SU-DHL-6 (cell line): ENCODE data around the gene RANGAP1.

Experiments
- H2AFZ ChIP-seq: fragments of 200-600 bp; sonication (generic); 2 replicates; pipeline ENCODE4 v1.6.1; 2014; ENCODE audit warnings: low read depth, mild to moderate bottlenecking, moderate library complexity, mixed read lengths, antibody characterized with exemption, low read length; ENCODE audit not compliant: severe bottlenecking
- H3F3A ChIP-seq: fragments of 200-600 bp; shearing (Covaris generic); 2 replicates; pipeline ENCODE4 v1.6.0; 2016; ENCODE audit warnings: antibody characterized with exemption, mild to moderate bottlenecking; ENCODE audit not compliant: insufficient read depth
- H3K27ac ChIP-seq: fragments of 200-600 bp; sonication (generic); 2 replicates; pipeline ENCODE4 v1.5.1; 2016; ENCODE audit warnings: low read depth, mild to moderate bottlenecking, low read length, moderate library complexity, mixed read lengths
- H3K27me3 ChIP-seq: fragments of 200-600 bp; sonication (generic), shearing (Covaris generic); 2 replicates; pipeline ENCODE4 v1.6.0; 2014; ENCODE audit warnings: mild to moderate bottlenecking, low read length
- H3K36me3 ChIP-seq: fragments of 200-600 bp; sonication (generic); 2 replicates; pipeline ENCODE4 v1.6.1; 2014; ENCODE audit warnings: mild to moderate bottlenecking, low read length, mixed read lengths
- H3K4me2 ChIP-seq: fragments of 300-600, 200-600 bp; shearing (Covaris generic), sonication (generic); 2 replicates; pipeline ENCODE4 v1.6.0; 2014; ENCODE audit warnings: low read length, low read depth, mild to moderate bottlenecking; ENCODE audit not compliant: poor library complexity, severe bottlenecking
- H3K4me3 ChIP-seq: fragments of 200-600 bp; sonication (generic); 2 replicates; pipeline ENCODE4 v1.5.1; 2014; ENCODE audit warnings: antibody characterized with exemption, low read length, mild to moderate bottlenecking, mixed read lengths; ENCODE audit not compliant: insufficient read depth, poor library complexity, severe bottlenecking
- H3K79me2 ChIP-seq: fragments of 200-600 bp; sonication (generic); 2 replicates; pipeline ENCODE4 v1.6.1; 2014; ENCODE audit warnings: mild to moderate bottlenecking, low read length, moderate library complexity; ENCODE audit not compliant: insufficient read depth
- H3K9ac ChIP-seq: fragments of 200-600 bp; sonication (generic); 2 replicates; pipeline ENCODE4 v1.7.0; 2014; ENCODE audit warnings: mild to moderate bottlenecking, low read length
- H3K9me2 ChIP-seq: fragments of 200-600 bp; sonication (generic); replicated peaks from 2 replicates; pipeline ENCODE4 v1.6.1; 2014; ENCODE audit warnings: low read length; ENCODE audit not compliant: insufficient read depth
- H3K9me3 ChIP-seq: fragments of 200-600 bp; sonication (generic); 2 replicates; pipeline ENCODE4 v1.6.1; 2014; ENCODE audit warnings: low read length, mixed read lengths; ENCODE audit not compliant: insufficient read depth
- H4K20me1 ChIP-seq: fragments of 200-600 bp; sonication (generic); 2 replicates; pipeline ENCODE4 v1.6.1; 2014; ENCODE audit warnings: low read depth, mild to moderate bottlenecking, antibody characterized with exemption, low read length, moderate library complexity, mixed read lengths
- CTCF ChIP-seq: fragments of 200-600 bp; sonication (generic); IDR thresholded peaks from one replicate; pipeline ENCODE4 v1.5.1; 2017; ENCODE audit warnings: antibody characterized with exemption, mild to moderate bottlenecking, low read length, moderate library complexity; ENCODE audit not compliant: insufficient read depth, poor library complexity, severe bottlenecking
- EZH2phosphoT487 ChIP-seq: fragments of 200-600 bp; sonication (generic), shearing (Covaris generic); conservative IDR thresholded peaks from 2 replicates; pipeline ENCODE4 v1.6.1; 2018; ENCODE audit warnings: mild to moderate bottlenecking, antibody characterized with exemption, low read length, moderate library complexity, mixed read lengths

Gene RANGAP1

DNA sequence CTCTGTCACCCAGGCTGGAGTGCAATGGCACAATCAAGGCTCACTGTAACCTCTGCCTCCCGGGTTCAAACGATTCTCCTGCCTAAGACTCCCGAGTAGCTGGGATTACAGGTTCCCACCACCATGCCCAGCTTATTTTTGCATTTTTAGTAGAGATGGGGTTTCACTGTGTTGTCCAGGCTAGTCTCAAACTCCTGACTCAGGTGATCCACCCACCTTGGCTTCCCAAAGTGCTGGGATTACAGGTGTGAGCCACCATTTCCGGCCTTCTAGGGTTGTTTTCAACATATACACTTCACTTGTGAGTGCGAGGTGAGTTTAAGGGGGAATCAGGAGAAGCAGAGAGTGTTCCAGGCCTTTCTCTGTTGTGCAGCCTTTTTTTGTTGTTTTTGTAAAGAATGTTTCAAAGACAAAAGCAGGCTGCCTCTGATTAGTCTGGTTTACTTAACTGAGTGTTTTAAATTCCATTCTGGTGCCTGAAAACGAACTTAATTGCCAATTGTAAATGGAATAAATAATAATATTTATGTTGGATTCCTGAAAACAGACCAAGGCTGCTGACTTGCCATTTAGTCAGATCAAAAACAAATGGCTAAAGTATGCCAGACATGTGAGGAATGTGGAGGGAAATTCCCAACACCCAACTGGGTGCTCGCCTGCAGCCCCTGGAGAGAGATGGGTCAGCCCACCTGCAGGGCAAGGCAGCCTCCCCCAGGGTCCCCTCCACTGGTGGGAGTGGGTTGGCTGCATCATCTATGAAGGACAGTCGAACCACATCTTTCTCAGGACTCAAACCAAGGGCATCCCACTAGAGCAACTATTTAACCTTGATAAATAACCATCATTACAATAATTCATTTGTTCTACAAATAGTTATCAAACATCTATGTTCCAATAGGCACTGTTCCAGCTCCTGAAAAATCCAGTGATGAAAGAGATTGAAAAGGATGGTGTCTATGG lies 4.6 kb upstream of the RANGAP1 start:
- Histone ChIP-seq H3K9me3 (no peaks in the 10 kb centered on the region), H3K79me2 (peaks cover 4% of the 10 kb centered on the region), H3K27ac (no peak overlapping the region), H2AFZ (no peak overlapping the region), H3K27me3 (no peaks in the 10 kb centered on the region), H3K9ac (no peak overlapping the region), H3K9me2 (no peaks in the 10 kb centered on the region), H4K20me1 (no peaks in the 10 kb centered on the region), H3K4me2 (no peak overlapping the region), H3K4me3 (no peak overlapping the region), H3K36me3 (no peaks in the 10 kb centered on the region), H3F3A (0 out of 2 replicates have a peak, but pooled peaks cover 4% of the 10 kb centered on the region)
- TF ChIP-seq CTCF (no peak), EZH2phosphoT487 (no peak)

DNA sequence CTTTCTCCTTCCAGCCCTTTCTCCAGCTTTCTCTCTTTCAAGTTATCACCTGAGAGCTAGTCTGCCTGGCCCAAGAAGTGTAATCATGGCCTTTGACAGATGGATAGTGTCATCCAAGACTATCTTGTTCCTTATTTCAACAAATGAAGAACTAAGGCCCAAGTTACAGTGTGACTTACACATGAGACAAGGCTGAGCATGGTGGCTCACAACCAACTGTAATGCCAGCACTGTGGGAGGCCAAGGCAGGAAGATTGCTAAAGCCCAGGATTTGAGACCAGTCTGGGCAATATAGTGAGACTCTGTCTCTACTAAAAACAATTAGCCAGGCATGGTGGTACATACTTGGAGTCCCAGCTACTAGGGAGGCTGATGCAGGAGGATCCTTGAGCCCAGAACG lies 3.7 kb upstream of the RANGAP1 start:
- Histone ChIP-seq H3K9me2 (no peaks in the 10 kb centered on the region), H3K4me2 (no peak overlapping the region), H3K27ac (no peak overlapping the region), H3K4me3 (no peak overlapping the region), H4K20me1 (no peaks in the 10 kb centered on the region), H3K36me3 (no peaks in the 10 kb centered on the region), H2AFZ (no peak overlapping the region), H3K79me2 (peaks cover 13% of the 10 kb centered on the region), H3K9ac (no peak overlapping the region), H3K9me3 (no peaks in the 10 kb centered on the region), H3K27me3 (no peaks in the 10 kb centered on the region), H3F3A (0 out of 2 replicates have a peak, but pooled peaks cover 4% of the 10 kb centered on the region)
- TF ChIP-seq EZH2phosphoT487: no peak
- TF ChIP-seq CTCF: no peak

DNA sequence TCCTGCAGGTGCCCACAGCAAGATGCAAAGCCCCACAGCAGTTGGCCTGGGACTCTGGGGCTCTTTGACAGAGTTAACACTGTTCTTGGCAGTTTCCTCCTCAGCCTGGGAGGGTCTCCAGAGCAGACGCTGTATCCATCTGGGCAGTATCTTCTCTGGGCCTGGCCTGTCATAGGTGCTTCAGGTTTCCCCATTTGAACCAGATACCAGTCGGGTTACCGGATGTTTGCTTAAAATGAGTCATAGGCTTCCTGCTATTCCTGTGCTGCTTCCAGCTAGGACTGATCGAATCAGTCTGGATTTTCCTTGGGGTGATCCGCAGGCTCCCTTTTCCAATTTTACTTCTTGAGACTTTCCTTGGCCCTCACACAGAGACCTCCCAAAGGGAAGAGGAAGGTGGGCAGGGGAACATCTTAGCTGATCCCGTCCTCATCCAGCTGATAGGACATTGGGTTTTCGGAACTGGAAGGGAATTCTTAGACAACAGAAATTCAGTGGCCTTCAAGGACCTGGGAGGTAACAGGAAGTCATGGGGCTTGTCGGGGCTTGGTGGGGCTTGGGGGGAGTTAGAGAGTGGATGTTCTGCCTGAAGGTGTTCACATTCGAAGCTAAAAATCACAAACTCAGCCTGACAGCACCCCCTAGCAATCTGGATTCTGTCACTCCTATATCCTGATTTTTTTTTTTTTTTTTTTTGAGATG lies 2.4 kb upstream of the RANGAP1 start:
- H3K27ac ChIP-seq: no peak overlapping the region
- no peak overlapping the region for H3K4me2 ChIP-seq
- 0 out of 2 replicates have a peak, but pooled peaks cover 4% of the 10 kb centered on the region for H3F3A ChIP-seq
- no peaks in the 10 kb centered on the region for H3K9me2 ChIP-seq
- H3K27me3 ChIP-seq: no peaks in the 10 kb centered on the region
- H3K4me3 ChIP-seq: no peak overlapping the region
- H3K9ac ChIP-seq: no peak overlapping the region
- no peak overlapping the region for H2AFZ ChIP-seq
- H3K36me3 ChIP-seq: no peaks in the 10 kb centered on the region
- peaks cover 23% of the 10 kb centered on the region for H3K79me2 ChIP-seq
- no peaks in the 10 kb centered on the region; the same call in 1 of the 2 replicates for H4K20me1 ChIP-seq
- TF ChIP-seq EZH2phosphoT487 (no peak), CTCF (no peak)
- H3K9me3 ChIP-seq: no peaks in the 10 kb centered on the region
